Peyer's patch (tissue), 4 donors: Measurements from ENCODE around the gene NME4.

Experiments
- POLR2A ChIP-seq, 2 donors: fragments of 450-650 bp; IDR thresholded peaks; one replicate each; pipeline ENCODE4 v1.5.1; 2017; ENCODE audit warnings: antibody characterized with exemption in 2 of 2, mild to moderate bottlenecking in 2 of 2, moderate library complexity in 2 of 2
- TF ChIP-seq, protein P1 (sequence below), 6 experiments: fragments of 450-650 bp in 4 of 6; fragments of 200-600 bp in 2 of 6; sonication (generic) in 1 of 6; IDR thresholded peaks; one replicate each; pipeline ENCODE4 v1.5.1; 2017 to 2019; ENCODE audit warnings: antibody characterized with exemption in 6 of 6, mild to moderate bottlenecking in 3 of 6, moderate library complexity in 1 of 6

GRCh38 chr16:426115-426905 lies 29.3 kb downstream of the NME4 start:
- TF ChIP-seq, protein P1, sequence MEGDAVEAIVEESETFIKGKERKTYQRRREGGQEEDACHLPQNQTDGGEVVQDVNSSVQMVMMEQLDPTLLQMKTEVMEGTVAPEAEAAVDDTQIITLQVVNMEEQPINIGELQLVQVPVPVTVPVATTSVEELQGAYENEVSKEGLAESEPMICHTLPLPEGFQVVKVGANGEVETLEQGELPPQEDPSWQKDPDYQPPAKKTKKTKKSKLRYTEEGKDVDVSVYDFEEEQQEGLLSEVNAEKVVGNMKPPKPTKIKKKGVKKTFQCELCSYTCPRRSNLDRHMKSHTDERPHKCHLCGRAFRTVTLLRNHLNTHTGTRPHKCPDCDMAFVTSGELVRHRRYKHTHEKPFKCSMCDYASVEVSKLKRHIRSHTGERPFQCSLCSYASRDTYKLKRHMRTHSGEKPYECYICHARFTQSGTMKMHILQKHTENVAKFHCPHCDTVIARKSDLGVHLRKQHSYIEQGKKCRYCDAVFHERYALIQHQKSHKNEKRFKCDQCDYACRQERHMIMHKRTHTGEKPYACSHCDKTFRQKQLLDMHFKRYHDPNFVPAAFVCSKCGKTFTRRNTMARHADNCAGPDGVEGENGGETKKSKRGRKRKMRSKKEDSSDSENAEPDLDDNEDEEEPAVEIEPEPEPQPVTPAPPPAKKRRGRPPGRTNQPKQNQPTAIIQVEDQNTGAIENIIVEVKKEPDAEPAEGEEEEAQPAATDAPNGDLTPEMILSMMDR (IDR thresholded peaks at IDR 0.05): no peak
- TF ChIP-seq POLR2A (IDR thresholded peaks at IDR 0.05): no peak
